Subcutaneous adipose tissue (tissue), 4 donors: ENCODE results near the gene M1AP. TPM values are rescaled to one million over a fixed set of nuclear protein-coding genes. Genes with fewer than 3 reads are reported as not detected.

Source experiments
- total RNA-seq, 4 donors: library from RNA; depleted of rRNA; stranded (reverse); fragments of >200 nt; gene quantifications; one replicate each; pipeline ENCODE4 v1.1.0, GENCODE V29; 2016

M1AP gene
- total RNA-seq, 4 donors from 2014 or later: 0.33 to 3.9 (median 2.0) TPM

Other genes starting within 250 kb of the M1AP start
- gene C2orf81, start 226.7 kb downstream of the M1AP start, total RNA-seq: 1 to 10 TPM in 1 of 4 donors, under 1 TPM in 1, not detected in 2; 0.88 to 1.4 TPM
- 1 to 10 TPM; 2.1 to 8.1 (median 5.8) TPM for gene WDR54, start 226.6 kb downstream of the M1AP start, total RNA-seq
- 10 to 100 TPM in 1 of 4 donors, 1 to 10 TPM in 3; 1.8 to 11.2 (median 8.2) TPM for gene RTKN, start 206.4 kb downstream of the M1AP start, total RNA-seq
- 10 to 100 TPM in 2 of 4 donors, 1 to 10 TPM in 1, under 1 TPM in 1; 0.65 to 29.4 (median 12.4) TPM for gene INO80B, start 193.2 kb downstream of the M1AP start, total RNA-seq
- 10 to 100 TPM; 18.9 to 55.3 (median 47.8) TPM for gene WBP1, start 189.9 kb downstream of the M1AP start, total RNA-seq
- 10 to 100 TPM; 16.5 to 41.3 (median 29.0) TPM for gene MOGS, start 182.9 kb downstream of the M1AP start, total RNA-seq
- gene MRPL53, start 175.7 kb downstream of the M1AP start, total RNA-seq: 10 to 100 TPM; 31.3 to 41.8 (median 33.5) TPM
- gene CCDC142, start 165.3 kb downstream of the M1AP start, total RNA-seq: 10 to 100 TPM; 10.4 to 30.0 (median 16.8) TPM
- 10 to 100 TPM; 13.0 to 34.9 (median 25.5) TPM for gene TTC31, start 165.2 kb downstream of the M1AP start, total RNA-seq
- 1 to 10 TPM in 3 of 4 donors, not detected in 1; 2.9 to 4.4 (median 4.1) TPM for gene LBX2, start 148.7 kb downstream of the M1AP start, total RNA-seq
- gene PCGF1, start 140.6 kb downstream of the M1AP start, total RNA-seq: 10 to 100 TPM in 2 of 4 donors, 1 to 10 TPM in 2; 6.4 to 17.8 (median 10.8) TPM
- gene TLX2, start 133.9 kb downstream of the M1AP start, total RNA-seq: not detected
- gene DQX1, start 122.1 kb downstream of the M1AP start, total RNA-seq: not detected
- 100 to 1,000 TPM in 3 of 4 donors, 10 to 100 TPM in 1; 96.9 to 109 (median 102) TPM for gene AUP1, start 118.6 kb downstream of the M1AP start, total RNA-seq
- gene HTRA2, start 118.4 kb downstream of the M1AP start, total RNA-seq: 10 to 100 TPM; 15.2 to 43.8 (median 42.9) TPM
- gene LOXL3, start 94.4 kb downstream of the M1AP start, total RNA-seq: 10 to 100 TPM in 2 of 4 donors, 1 to 10 TPM in 2; 5.2 to 22.4 (median 9.2) TPM
- gene DOK1, start 93.6 kb downstream of the M1AP start, total RNA-seq: 10 to 100 TPM; 11.1 to 50.2 (median 42.7) TPM
- 1 to 10 TPM; 3.4 to 8.5 (median 3.6) TPM for gene SEMA4F, start 5.9 kb upstream of the M1AP start, total RNA-seq
- gene HK2, start 185.8 kb upstream of the M1AP start, total RNA-seq: 100 to 1,000 TPM in 1 of 4 donors, 10 to 100 TPM in 3; 23.5 to 197 (median 27.3) TPM